Measurements from ENCODE around the gene BIN2. TPM values are rescaled to one million over a fixed set of nuclear protein-coding genes. Genes with fewer than 3 reads are reported as not detected.

The BIN2 gene
- total and polyA plus RNA-seq, 9 of the 15 experiments (the other 6 are each of a cell fraction or from before 2014, with no cell fraction given) = 0.04 to 0.39 (median 0.25) TPM; not detected in 1

GRCh38 chr12:51368640-51369517, 44.9 kb upstream of the BIN2 start (continued):
- TF ChIP-seq TAF7 (tag; IDR thresholded peaks at IDR 0.05) (no peak), NFE2 (IDR thresholded peaks at IDR 0.05; ENCODE audit: low read depth) (peak; percentile 3; the same call in 1 of the 2 replicates), CUX1 (CRISPR knock-in tag; IDR thresholded peaks at IDR 0.05) (no peak), ZNF133 (CRISPR knock-in tag; IDR thresholded peaks at IDR 0.05) (no peak), TFAM (CRISPR knock-in tag; conservative IDR thresholded peaks at IDR 0.05) (no peak), SPI1 (IDR thresholded peaks at IDR 0.05; ENCODE audit: borderline replicate concordance, low read depth, low read length) (0 out of 2 replicates have a peak, but pooled peaks have one; percentile 4), MAFG (tag; conservative IDR thresholded peaks at IDR 0.05) (no peak), GTF2F1 (IDR thresholded peaks at IDR 0.05; ENCODE audit: low read depth, low read length) (no peak), HSF4 (CRISPR knock-in tag; IDR thresholded peaks at IDR 0.05; ENCODE audit: borderline replicate concordance) (no peak), CCAR2 (IDR thresholded peaks at IDR 0.05; ENCODE audit: low read depth, low read length) (no peak), SNAPC5 (CRISPR knock-in tag; IDR thresholded peaks at IDR 0.05) (no peak), HNRNPLL (IDR thresholded peaks at IDR 0.05; ENCODE audit: low read depth, low read length, poor library complexity, severe bottlenecking) (no peak), ZNF311 (CRISPR knock-in tag; IDR thresholded peaks at IDR 0.05) (peak; percentile 48; the same call in 1 of the 2 replicates), POLR2AphosphoS5 (IDR thresholded peaks at IDR 0.05; ENCODE audit: control insufficient read depth, insufficient read depth, low read depth, low read length) (peak; percentile 93), ZNF239 (CRISPR knock-in tag; IDR thresholded peaks at IDR 0.05) (no peak), BMI1 (IDR thresholded peaks at IDR 0.05; ENCODE audit: low read length) (no peak), ZNF79 (CRISPR knock-in tag; IDR thresholded peaks at IDR 0.05; ENCODE audit: low read depth) (no peak), SIN3B (IDR thresholded peaks at IDR 0.05; ENCODE audit: low read depth) (no peak), NR2F6 (CRISPR knock-in tag; IDR thresholded peaks at IDR 0.05) (no peak), SOX6 (IDR thresholded peaks at IDR 0.05) (peak; percentile 86), C11orf30 (IDR thresholded peaks at IDR 0.05; ENCODE audit: low read depth) (no peak), EWSR1 (IDR thresholded peaks at IDR 0.05; ENCODE audit: borderline replicate concordance, low read depth, partially characterized antibody) (no peak), GTF2B (IDR thresholded peaks at IDR 0.05; ENCODE audit: extremely low read depth, insufficient read length) (no peak), ZNF696 (CRISPR knock-in tag; conservative IDR thresholded peaks at IDR 0.05) (no peak)

Data from K562 (cell line).